GM21526 (cell line): Measurements from ENCODE around the gene KAT8.
A peak's percentile ranks its signal among the peaks of the same experiment; 100 is the strongest.

Experiments used
- ATAC-seq: cut with Tn5 transposase; IDR thresholded peaks from one replicate; pipeline ENCODE4 v1.9.1; 2021; ENCODE audit warnings: moderate library complexity; ENCODE audit not compliant: unreplicated experiment, low FRiP score

Gene KAT8

DNA sequence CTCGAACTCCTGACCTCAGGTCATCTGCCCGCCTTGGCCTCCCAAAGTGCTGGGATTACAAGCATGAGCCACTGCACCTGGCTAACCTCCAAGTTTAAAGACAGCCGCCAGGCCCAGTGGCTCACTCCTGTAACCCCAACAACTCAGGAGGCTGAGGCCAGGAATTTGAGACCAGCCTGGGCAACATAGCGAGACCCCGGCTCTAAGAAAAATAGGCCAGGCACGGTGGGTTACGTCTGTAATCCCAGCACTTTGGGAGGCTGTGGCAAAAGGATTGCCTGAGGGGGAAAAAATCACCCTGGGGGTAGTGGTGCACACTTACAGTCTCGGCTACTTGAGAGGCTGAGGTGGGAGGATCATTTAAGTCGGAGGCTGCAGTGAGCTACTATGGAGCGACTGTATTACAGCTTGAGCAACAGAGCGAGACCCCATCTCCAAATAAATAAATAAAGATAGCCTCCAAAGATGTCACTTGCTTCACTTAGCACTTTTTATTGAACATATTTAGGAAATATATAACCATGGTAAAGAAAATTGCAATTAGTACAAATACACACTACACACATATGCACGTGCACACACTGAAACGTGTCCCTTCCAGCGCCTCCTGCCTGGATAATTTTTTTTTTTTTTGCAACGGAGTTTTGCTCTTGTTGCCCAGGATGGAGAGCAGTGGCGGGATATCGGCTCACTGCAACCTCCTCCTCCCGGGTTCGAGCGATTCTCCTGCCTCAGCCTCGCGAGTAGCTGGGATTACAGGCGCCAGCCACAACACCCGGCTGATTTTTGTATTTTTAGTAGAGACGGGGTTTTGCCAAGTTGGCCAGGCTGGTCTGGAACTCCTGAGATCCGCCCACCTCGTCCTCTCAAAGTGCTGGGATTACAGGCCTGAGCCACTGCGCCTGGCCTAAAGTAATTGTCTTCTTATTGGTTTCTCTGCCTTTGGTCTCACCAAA, 10.7 kb upstream of the KAT8 start:
- ATAC-seq = no peak

DNA sequence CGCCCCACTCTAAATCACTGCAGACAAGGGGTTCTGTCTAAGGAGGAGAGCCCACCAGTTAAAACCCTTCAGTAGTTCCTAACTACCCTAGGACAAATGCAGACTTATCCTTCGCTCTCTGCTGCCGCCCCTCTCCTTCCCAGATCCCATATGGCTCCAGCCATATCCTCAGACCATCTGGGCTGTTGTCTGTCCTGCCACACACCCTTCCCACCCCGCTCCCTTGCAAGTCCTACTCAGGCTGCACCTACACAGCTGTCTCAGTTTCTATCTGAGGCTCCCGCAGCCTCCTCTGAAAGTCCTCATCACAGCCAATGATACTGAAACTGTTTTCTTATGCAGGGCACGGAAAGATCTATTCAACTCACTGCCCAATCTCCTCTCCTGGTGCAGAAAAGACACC, 10.0 kb upstream of the KAT8 start:
- peak; percentile 46 for ATAC-seq

- peak; percentile 59 for ATAC-seq
Observed at GRCh38 chr16:31108035-31108793, 9.2 kb upstream of the KAT8 start, which contains the start of gene BCKDK. TSS of gene BCKDK (plus strand) at chr16:31108386. CDS start at chr16:31109224, 838 bp downstream.

- no peak for ATAC-seq
Observed at GRCh38 chr16:31108794-31109558, 8.5 kb upstream of the KAT8 start.

GRCh38 chr16:31109622-31110021, 7.8 kb upstream of the KAT8 start:
- ATAC-seq = no peak

GRCh38 chr16:31110106-31111034, 7.1 kb upstream of the KAT8 start:
- no peak for ATAC-seq

- ATAC-seq = no peak
Observed at GRCh38 chr16:31111881-31112466, 5.5 kb upstream of the KAT8 start.

DNA sequence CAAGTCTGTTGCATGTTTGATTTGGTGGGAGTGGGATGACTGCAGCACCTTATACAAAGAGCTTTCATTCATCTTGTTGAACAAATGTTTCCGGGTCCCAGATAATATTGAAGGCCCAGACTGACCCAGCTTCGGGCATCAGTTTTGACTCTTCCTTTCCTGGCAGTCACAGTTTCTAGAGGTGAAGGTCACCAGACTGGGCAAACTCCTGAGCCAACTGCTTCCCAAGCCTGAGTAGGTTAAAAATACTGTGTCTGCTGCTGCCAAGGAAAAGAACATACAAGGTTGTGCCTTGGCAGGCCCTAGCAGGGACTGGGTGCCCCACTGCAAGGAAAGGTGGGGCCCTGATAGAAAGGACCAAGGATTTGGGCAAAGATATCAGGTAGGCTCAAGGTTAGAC, 4.8 kb upstream of the KAT8 start:
- no peak for ATAC-seq

GRCh38 chr16:31113121-31114120, 4.0 kb upstream of the KAT8 start:
- ATAC-seq = no peak

- no peak for ATAC-seq
Observed at GRCh38 chr16:31114468-31114867, 3.0 kb upstream of the KAT8 start.

DNA sequence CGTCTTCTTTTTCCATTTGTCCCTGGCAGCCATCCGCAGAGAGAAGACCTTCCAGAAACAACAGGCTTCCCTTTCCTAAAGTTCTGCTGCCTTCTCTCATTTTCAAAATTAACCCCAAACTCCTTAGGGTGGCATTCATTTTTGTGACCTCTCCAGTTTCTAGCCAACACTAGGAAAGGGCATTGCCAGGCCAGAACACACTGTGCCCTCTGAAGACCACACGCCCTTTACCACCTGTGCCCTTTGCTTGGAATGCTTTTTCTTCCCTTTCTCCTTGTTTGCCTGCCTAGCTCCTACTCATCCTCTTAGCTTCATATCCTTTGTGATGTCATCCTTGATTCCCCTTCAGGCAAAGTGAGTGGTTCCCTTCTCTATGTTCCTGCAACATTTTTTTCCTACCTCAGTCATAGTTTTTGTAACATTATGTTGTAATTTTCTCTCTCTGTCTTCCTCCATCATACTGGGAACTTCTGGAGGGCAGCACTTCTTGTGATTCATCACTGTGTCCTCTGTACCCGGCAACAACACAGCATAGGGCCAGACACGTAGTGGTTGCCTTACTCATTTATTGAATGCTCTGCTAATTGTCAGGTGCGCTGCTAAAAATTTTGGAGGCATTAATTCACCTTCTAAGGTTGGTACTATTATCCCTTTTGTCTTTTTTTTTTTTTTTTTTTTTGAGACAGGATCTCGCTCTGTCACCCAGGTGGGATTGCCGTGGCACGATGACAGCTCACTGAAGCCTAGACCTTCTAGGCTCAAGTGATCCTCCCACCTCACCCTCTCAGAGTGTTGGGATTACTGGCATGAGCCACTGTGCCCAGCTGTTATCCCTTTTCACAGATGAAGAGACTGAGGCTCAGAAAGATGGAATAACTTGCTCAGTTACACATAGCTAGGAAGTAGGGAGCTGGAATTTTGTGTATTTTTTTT, 1.0 kb downstream of the KAT8 start:
- no peak for ATAC-seq

DNA sequence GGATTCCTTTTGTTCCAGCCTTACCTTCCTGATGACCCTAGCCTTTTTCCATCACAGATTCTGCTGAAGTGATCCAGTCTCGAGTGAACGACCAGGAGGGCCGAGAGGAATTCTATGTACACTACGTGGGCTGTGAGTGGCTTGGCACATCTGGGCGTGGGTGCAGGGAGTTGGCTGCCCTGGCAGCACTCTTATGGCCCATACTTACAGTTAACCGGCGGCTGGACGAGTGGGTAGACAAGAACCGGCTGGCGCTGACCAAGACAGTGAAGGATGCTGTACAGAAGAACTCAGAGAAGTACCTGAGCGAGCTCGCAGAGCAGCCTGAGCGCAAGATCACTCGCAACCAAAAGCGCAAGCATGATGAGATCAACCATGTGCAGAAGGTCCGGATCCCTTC, 2.7 kb downstream of the KAT8 start:
- ATAC-seq = no peak

DNA sequence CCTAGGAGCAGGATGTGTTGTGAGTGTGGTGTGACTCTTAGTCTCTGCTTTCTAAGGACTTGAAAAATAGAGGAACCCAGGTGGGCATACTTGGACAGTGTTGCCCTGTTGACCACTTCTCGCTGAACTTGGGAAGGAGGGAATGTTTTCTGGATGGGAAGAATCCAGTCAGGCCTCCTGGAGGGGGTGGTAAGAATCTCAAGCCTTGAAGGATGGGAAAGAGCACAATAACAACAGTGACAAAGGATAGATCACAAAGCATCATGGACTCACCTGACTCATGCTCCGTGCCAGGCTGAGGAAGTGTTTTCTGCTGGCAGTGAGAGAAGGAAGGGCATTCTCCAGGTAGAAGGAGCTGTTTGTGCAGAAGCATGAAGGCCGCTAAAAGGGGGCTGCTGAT, 8.4 kb downstream of the KAT8 start:
- ATAC-seq = no peak

DNA sequence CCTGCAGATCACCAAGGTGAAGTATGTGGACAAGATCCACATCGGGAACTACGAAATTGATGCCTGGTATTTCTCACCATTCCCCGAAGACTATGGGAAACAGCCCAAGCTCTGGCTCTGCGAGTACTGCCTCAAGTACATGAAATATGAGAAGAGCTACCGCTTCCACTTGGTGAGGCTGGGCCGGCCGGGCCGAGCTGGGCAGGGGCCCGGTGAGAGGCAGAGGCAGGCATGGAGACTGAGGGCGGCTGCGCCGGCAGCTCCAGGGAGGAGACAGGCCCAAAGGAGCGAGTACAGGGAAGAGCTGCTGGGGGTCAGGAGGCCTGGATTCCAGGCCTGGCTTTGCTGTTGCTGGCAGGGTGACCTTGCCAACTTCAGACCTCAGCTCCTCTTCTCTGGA, 9.7 kb downstream of the KAT8 start:
- ATAC-seq = no peak

DNA sequence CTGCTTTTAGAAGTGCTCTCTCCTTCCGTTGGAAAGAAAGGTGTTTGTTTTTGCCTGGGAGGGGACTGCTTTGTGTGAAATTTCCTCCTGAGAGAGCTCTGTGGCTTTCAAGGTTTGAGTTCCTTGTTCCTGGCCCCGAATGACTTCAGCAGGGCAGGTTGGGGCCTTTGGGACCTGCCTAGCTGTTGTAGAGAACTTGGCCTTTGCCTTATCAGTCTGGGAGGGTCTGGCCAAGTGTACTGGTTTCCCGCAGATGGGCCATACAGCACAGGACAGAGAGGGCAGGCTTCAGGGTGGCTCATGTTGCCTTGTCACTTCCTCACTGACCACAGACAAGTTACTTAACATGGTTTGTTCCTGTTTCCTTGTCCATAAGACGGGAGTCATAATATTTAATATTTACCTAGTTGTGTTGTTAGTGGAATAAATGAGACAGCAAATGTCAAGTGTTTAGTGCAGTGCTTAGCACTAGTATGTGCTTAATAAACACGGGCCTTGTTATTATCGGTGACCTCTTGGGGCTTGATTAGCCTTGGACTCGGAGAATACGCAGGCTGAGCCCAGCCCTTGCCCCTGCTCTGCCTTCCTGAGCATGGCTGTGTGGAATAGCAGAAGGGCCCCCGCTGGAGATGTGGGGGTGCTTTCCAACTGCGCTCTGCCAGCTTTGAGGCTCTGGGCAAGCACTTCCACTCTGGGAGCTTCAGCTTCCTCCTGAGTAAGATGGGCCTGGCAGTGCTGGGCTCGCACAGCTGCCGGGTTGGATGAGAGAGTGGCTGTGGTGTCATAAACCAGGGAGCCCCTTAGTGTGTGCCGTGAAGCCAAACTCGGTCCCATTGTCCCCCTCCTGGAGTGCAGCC, 11.5 kb downstream of the KAT8 start:
- ATAC-seq = no peak
